Right lung (tissue), 5 donors: ENCODE measurements around the gene SLC22A8. TPM values are rescaled to one million over a fixed set of nuclear protein-coding genes. Genes with fewer than 3 reads are reported as not detected.

Experiments
- polyA plus RNA-seq, 5 donors: library from polyadenylated mRNA; unstranded; fragments of 120-200 nt; gene quantifications; one replicate each; pipeline versions ENCODE4 v1.2.1 to v1.2.3, GENCODE V29; 2013; ENCODE audit warnings: inconsistent platforms in 1 of 5, low replicate concordance in 1 of 5; ENCODE audit not compliant: insufficient read length in 5 of 5, insufficient read depth in 1 of 5

SLC22A8 gene
- polyA plus RNA-seq, 5 donors = 0.04 to 0.22 (median 0.08) TPM; not detected in 2

Other genes with a start within 250 kb of the SLC22A8 start
- gene TAF6L, start 244.4 kb downstream of the SLC22A8 start, polyA plus RNA-seq = 10 to 100 TPM; 23.5 to 30.7 (median 25.7) TPM
- gene TMEM179B, start 228.4 kb downstream of the SLC22A8 start, polyA plus RNA-seq = 10 to 100 TPM; 48.2 to 59.9 (median 51.2) TPM
- 10 to 100 TPM; 18.8 to 28.1 (median 21.0) TPM for gene TMEM223, start 223.8 kb downstream of the SLC22A8 start, polyA plus RNA-seq
- 100 to 1,000 TPM; 111 to 162 (median 134) TPM for gene NXF1, start 210.4 kb downstream of the SLC22A8 start, polyA plus RNA-seq
- gene STX5, start 183.8 kb downstream of the SLC22A8 start, polyA plus RNA-seq = 10 to 100 TPM; 46.7 to 58.3 (median 55.5) TPM
- under 1 TPM in 2 of 5 donors, not detected in 3; 0.34 to 0.37 TPM for gene TEX54, start 183.0 kb downstream of the SLC22A8 start, polyA plus RNA-seq
- gene WDR74, start 176.3 kb downstream of the SLC22A8 start, polyA plus RNA-seq = 10 to 100 TPM; 35.6 to 50.3 (median 42.9) TPM
- gene SLC3A2, start 134.9 kb downstream of the SLC22A8 start, polyA plus RNA-seq = 100 to 1,000 TPM; 167 to 197 (median 172) TPM
- gene CHRM1, start 94.5 kb downstream of the SLC22A8 start, polyA plus RNA-seq = 1 to 10 TPM in 1 of 5 donors, under 1 TPM in 4; 0.58 to 1.3 (median 0.76) TPM
- under 1 TPM in 1 of 5 donors, not detected in 4; 0.09 TPM for gene SLC22A6, start 30.9 kb downstream of the SLC22A8 start, polyA plus RNA-seq
- gene SLC22A24, start 128.4 kb upstream of the SLC22A8 start, polyA plus RNA-seq = not detected
- gene SLC22A25, start 227.8 kb upstream of the SLC22A8 start, polyA plus RNA-seq = under 1 TPM; 0.05 to 0.61 (median 0.16) TPM